A549 (cell line): ENCODE results near the gene RABGAP1L. TPM values are rescaled to one million over a fixed set of nuclear protein-coding genes. Genes with fewer than 3 reads are reported as not detected.
A peak's percentile ranks its signal among the peaks of the same experiment; 100 is the strongest.

Source experiments
- ATAC-seq, 2 experiments: fragments of 200-7000 bp in 1 of 2; fragments of >200 bp in 1 of 2; cut with Nextera tagmentation in 1 of 2; cut with Tn5 transposase in 1 of 2; 3 replicates each; pipeline versions ENCODE4 v1.8.0 to v1.9.1; 2018 to 2020; ENCODE audit warnings: mild to moderate bottlenecking in 1 of 2, moderate library complexity in 1 of 2
- CTCF ChIA-PET: fragments of 300-600 bp; sonication (Branson Sonifier 250); formaldehyde crosslinking; extraction: SDS; loops from one replicate; lab custom pipeline; 2021; ENCODE audit warnings: antibody characterized with exemption, inconsistent platforms; lab: Yijun Ruan, JAX
- POLR2A ChIA-PET: fragments of 350-600 bp; formaldehyde crosslinking; extraction: SDS; loops from one replicate; lab custom pipeline; 2021; ENCODE audit warnings: antibody characterized with exemption, inconsistent platforms; lab: Yijun Ruan, JAX
- DNase-seq, 2 experiments: peaks; one replicate each; pipeline versions ENCODE4 v3.0.0 to v3.0.0-alpha.2; 2011 to 2016; ENCODE audit warnings: low read depth in 1 of 2, low spot score in 1 of 2
- FAIRE-seq: peaks from 2 replicates; lab custom pipeline; 2011; peaks lifted over from hg19 to GRCh38; lab: Jason Lieb, UNC
- H3K27ac ChIP-seq, 2 experiments: fragments of >200 bp; sonication (Bioruptor Twin); formaldehyde crosslinking; 3 replicates each; pipeline ENCODE4 v1.5.1; 2016 to 2017
- H3K4me1 ChIP-seq: fragments of >200 bp; sonication (Bioruptor Twin); formaldehyde crosslinking; 3 replicates; pipeline ENCODE4 v1.6.1; 2016
- H3K4me2 ChIP-seq: fragments of >200 bp; sonication (Bioruptor Twin); formaldehyde crosslinking; 3 replicates; pipeline ENCODE4 v1.6.1; 2016
- H3K4me3 ChIP-seq: fragments of >200 bp; sonication (Bioruptor Twin); formaldehyde crosslinking; 3 replicates; pipeline ENCODE4 v1.5.1; 2016
- H3K9me3 ChIP-seq: fragments of >200 bp; sonication (Bioruptor Twin); formaldehyde crosslinking; 3 replicates; pipeline ENCODE4 v1.6.1; 2016
- CBX2 ChIP-seq: fragments of 200-600 bp; sonication (generic); IDR thresholded peaks from 2 replicates; pipeline ENCODE4 v1.6.1; 2016; ENCODE audit warnings: low read depth, mild to moderate bottlenecking, borderline replicate concordance
- CEBPB ChIP-seq, 2 experiments: fragments of >200 bp in 1 of 2; sonication (Bioruptor Twin) in 1 of 2; formaldehyde crosslinking in 1 of 2; IDR thresholded peaks; 2 replicates each; pipeline ENCODE4 v1.6.1; 2012 to 2016
- CHD4 ChIP-seq: fragments of 200-600 bp; sonication (generic); IDR thresholded peaks from 2 replicates; pipeline ENCODE4 v1.6.1; 2016; ENCODE audit warnings: antibody characterized with exemption, mild to moderate bottlenecking, borderline replicate concordance
- EHMT2 ChIP-seq: fragments of 200-600 bp; sonication (generic); IDR thresholded peaks from 2 replicates; pipeline ENCODE4 v1.6.1; 2016; ENCODE audit warnings: antibody characterized with exemption, low read depth, mild to moderate bottlenecking, moderate library complexity
- ESRRA ChIP-seq: fragments of 150-350 bp; IDR thresholded peaks from 2 replicates; pipeline ENCODE4 v1.6.1; 2014; ENCODE audit warnings: mild to moderate bottlenecking, low read length, borderline replicate concordance
- FOSB ChIP-seq: fragments of 250-450 bp; sonication (Bioruptor Pico); IDR thresholded peaks from 2 replicates; pipeline ENCODE4 v1.5.0; 2020; ENCODE audit warnings: mild to moderate bottlenecking, moderate library complexity
- FOXS1 ChIP-seq: fragments of 250-450 bp; sonication (Bioruptor Pico); IDR thresholded peaks from 2 replicates; pipeline ENCODE4 v1.5.0; 2020; ENCODE audit warnings: mild to moderate bottlenecking, moderate library complexity
- GATA3 ChIP-seq: IDR thresholded peaks from 2 replicates; pipeline ENCODE4 v1.6.1; 2012; ENCODE audit warnings: borderline replicate concordance
- HDAC2 ChIP-seq: fragments of 200-600 bp; sonication (generic); IDR thresholded peaks from 2 replicates; pipeline ENCODE4 v1.6.1; 2016
- HEYL ChIP-seq: fragments of 250-450 bp; sonication (Bioruptor Pico); IDR thresholded peaks from 2 replicates; pipeline ENCODE4 v1.8.0; 2021; ENCODE audit warnings: mild to moderate bottlenecking, moderate library complexity
- HMGXB4 ChIP-seq: fragments of 250-450 bp; sonication (Bioruptor Pico); IDR thresholded peaks from 2 replicates; pipeline ENCODE4 v1.5.0; 2021; ENCODE audit warnings: mild to moderate bottlenecking, moderate library complexity, borderline replicate concordance
- HOXA7 ChIP-seq: fragments of 250-450 bp; sonication (Bioruptor Pico); IDR thresholded peaks from 2 replicates; pipeline ENCODE4 v1.5.0; 2020; ENCODE audit warnings: mild to moderate bottlenecking, moderate library complexity
- MAX ChIP-seq: IDR thresholded peaks from 2 replicates; pipeline ENCODE4 v1.6.1; 2012
- PHF8 ChIP-seq: fragments of 200-600 bp; sonication (generic); IDR thresholded peaks from 2 replicates; pipeline ENCODE4 v1.6.1; 2016; ENCODE audit warnings: low read depth, mild to moderate bottlenecking, antibody characterized with exemption, moderate library complexity, borderline replicate concordance
- RAD21 ChIP-seq, 2 experiments: fragments of >200 bp in 1 of 2; sonication (Bioruptor Twin) in 1 of 2; formaldehyde crosslinking in 1 of 2; IDR thresholded peaks in 1 of 2; conservative IDR thresholded peaks in 1 of 2; 2 replicates in 1 of 2; 3 replicates in 1 of 2; pipeline ENCODE4 v1.6.1; 2012 to 2018; ENCODE audit warnings: inconsistent platforms in 1 of 2
- RARB ChIP-seq: fragments of 250-450 bp; sonication (Bioruptor Pico); IDR thresholded peaks from 2 replicates; pipeline ENCODE4 v1.8.0; 2021; ENCODE audit warnings: mild to moderate bottlenecking, moderate library complexity
- RCOR1 ChIP-seq: fragments of 150-350 bp; IDR thresholded peaks from 2 replicates; pipeline ENCODE4 v1.6.1; 2014; ENCODE audit warnings: antibody characterized with exemption, low read length, low read depth
- RFX5 ChIP-seq: fragments of 450-650 bp; IDR thresholded peaks from 2 replicates; pipeline ENCODE4 v1.7.1; 2014; ENCODE audit warnings: antibody characterized with exemption, mild to moderate bottlenecking, moderate library complexity
- SMC3 ChIP-seq: fragments of >200 bp; sonication (Bioruptor Twin); formaldehyde crosslinking; IDR thresholded peaks from 3 replicates; pipeline ENCODE4 v1.6.1; 2018; ENCODE audit warnings: inconsistent platforms
- SREBF2 ChIP-seq: fragments of 450-650 bp; IDR thresholded peaks from 2 replicates; pipeline ENCODE4 v1.6.1; 2014; ENCODE audit warnings: mild to moderate bottlenecking, moderate library complexity
- TFCP2L1 ChIP-seq: fragments of 250-450 bp; sonication (Bioruptor Pico); IDR thresholded peaks from 2 replicates; pipeline ENCODE4 v1.5.0; 2021; ENCODE audit warnings: mild to moderate bottlenecking
- TP53 ChIP-seq: fragments of 250-450 bp; sonication (Bioruptor Pico); IDR thresholded peaks from 2 replicates; pipeline ENCODE4 v1.5.0; 2021; ENCODE audit warnings: mild to moderate bottlenecking, moderate library complexity
- USF2 ChIP-seq: fragments of 450-650 bp; IDR thresholded peaks from 2 replicates; pipeline ENCODE4 v1.6.1; 2014; ENCODE audit warnings: antibody characterized with exemption
- ZFP36 ChIP-seq: fragments of 450-650 bp; IDR thresholded peaks from 2 replicates; pipeline ENCODE4 v1.6.1; 2014; ENCODE audit warnings: borderline replicate concordance; ENCODE audit not compliant: partially characterized antibody
- WGBS: methylation state at CpG from one replicate; pipeline ENCODE4 v1.1.6; 2017; ENCODE audit errors: missing lambda C conversion rate; 5-methylcytosine and 5-hydroxymethylcytosine counted together
- polyA plus RNA-seq, 4 experiments: library from polyadenylated mRNA; depleted of rRNA in 3 of 4; stranded (reverse); fragments of >200 nt; fragmentation: RNase III in 1 of 4; extraction: RNeasy Plus Mini Kit Qiagen cat#74134 plus additional on column Dnase treatment in 1 of 4; gene quantifications; 2 replicates in 3 of 4; 3 replicates in 1 of 4; pipeline ENCODE4 v1.2.3, GENCODE V29; 2011 to 2017
- TF ChIP-seq, protein P1 (sequence below): IDR thresholded peaks from 2 replicates; pipeline ENCODE4 v1.6.1; 2012

RABGAP1L gene
- polyA plus RNA-seq, 2 of the 4 experiments (the other 2 are of a cell fraction) = 8.2 to 18.6 TPM

DNA sequence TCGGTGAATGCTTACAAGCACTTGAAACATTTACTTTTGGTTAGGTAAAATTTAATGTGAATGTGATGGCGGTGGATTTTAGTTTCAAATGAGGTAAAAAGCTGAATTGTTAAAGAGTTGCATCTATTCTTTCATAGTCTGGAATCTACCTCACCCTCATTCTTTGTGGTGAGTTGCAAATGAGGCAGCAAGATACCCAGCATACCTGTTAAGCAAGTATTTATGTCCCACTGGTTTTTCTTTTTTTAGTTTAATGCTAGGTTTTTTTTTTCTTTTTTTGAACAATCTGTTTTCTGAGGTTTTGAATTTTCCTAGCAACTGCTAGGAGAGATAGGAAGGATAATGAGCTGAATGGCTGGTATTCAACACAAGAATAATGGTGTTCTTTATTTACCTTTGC lies 712.6 kb downstream of the RABGAP1L start:
- no peak for ATAC-seq
- Histone ChIP-seq H3K9me3 (no peaks in the 10 kb centered on the region), H3K4me2 (no peak overlapping the region), H3K4me3 (no peak overlapping the region), H3K27ac (no peak overlapping the region), H3K4me1 (no peaks in the 10 kb centered on the region)
- WGBS = 87% methylated on average over 2 of the region's 2 CpGs
- TF ChIP-seq RFX5 (no peak), TFCP2L1 (CRISPR knock-in tag) (no peak), EHMT2 (no peak), RAD21 (conservative IDR thresholded peaks at IDR 0.05 in 1 of 2, IDR thresholded peaks at IDR 0.05 in 1 of 2) (no peak), RARB (CRISPR knock-in tag) (no peak), GATA3 (no peak)
- TF ChIP-seq, protein P1, sequence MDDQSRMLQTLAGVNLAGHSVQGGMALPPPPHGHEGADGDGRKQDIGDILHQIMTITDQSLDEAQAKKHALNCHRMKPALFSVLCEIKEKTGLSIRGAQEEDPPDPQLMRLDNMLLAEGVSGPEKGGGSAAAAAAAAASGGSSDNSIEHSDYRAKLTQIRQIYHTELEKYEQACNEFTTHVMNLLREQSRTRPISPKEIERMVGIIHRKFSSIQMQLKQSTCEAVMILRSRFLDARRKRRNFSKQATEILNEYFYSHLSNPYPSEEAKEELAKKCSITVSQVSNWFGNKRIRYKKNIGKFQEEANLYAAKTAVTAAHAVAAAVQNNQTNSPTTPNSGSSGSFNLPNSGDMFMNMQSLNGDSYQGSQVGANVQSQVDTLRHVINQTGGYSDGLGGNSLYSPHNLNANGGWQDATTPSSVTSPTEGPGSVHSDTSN = no peak
- POLR2A ChIA-PET = no interaction called here
- no peak for DNase-seq
- CTCF ChIA-PET = no interaction called here
- FAIRE-seq = no peak

GRCh38 chr1:174872615-174873058 lies 713.3 kb downstream of the RABGAP1L start:
- CTCF ChIA-PET = no interaction called here
- no peaks in the 10 kb centered on the region for H3K4me1 ChIP-seq
- POLR2A ChIA-PET = no interaction called here
- H3K9me3 ChIP-seq = no peaks in the 10 kb centered on the region
- H3K4me3 ChIP-seq = no peak overlapping the region
- TF ChIP-seq FOSB (CRISPR knock-in tag) (no peak), ESRRA (no peak), ZFP36 (no peak), RFX5 (no peak), FOXS1 (CRISPR knock-in tag) (no peak), TFCP2L1 (CRISPR knock-in tag) (no peak), EHMT2 (no peak), HDAC2 (no peak)
- TF ChIP-seq, protein P1 = no peak
- H3K4me2 ChIP-seq = no peak overlapping the region
- FAIRE-seq (no peak), DNase-seq (peak in 1 of 2 experiments; percentile 2), ATAC-seq (peak in 1 of 2 experiments; percentile 42; a peak in 3 of 6 replicates)
- WGBS = 78% methylated on average over 2 of the region's 2 CpGs
- H3K27ac ChIP-seq = no peak overlapping the region

DNA sequence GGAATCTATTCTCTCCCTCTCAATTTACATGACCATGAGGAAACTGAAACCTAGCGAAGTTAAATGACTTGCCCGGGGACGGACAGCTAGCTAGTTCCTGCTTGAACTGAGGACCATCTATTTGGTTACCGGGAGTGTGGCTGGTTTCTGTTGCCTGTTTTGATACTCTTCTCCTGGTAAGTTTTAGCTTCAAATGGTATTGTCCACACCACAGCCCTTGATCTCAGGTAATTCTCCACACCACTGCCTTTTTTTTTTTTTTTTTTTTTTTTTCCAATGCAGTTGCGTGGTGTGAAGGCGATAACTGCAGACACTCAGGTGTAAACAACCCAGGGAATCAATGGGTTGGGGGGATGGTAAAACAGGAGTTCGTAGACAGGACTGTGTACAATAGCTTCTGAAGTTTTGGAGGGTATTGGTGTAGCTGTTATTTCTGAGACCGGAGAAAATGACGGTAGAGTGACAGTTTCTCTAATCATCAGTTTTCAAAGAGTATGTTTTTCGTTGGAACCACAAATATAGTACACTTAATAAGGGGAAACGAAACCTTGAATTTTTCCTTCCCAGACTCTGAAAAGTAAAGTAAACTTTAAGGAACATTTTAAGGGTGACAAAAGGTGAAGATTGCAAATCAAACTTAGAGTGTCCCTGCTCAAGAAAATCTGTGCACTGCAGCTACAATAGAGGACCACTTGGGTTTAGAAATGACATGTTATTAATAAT lies 715.2 kb downstream of the RABGAP1L start:
- Histone ChIP-seq H3K4me3 (no peak overlapping the region), H3K9me3 (no peaks in the 10 kb centered on the region), H3K4me2 (no peak overlapping the region), H3K4me1 (no peaks in the 10 kb centered on the region), H3K27ac (no peak overlapping the region)
- TF ChIP-seq CEBPB (IDR thresholded peaks at IDR 0.05) = no peak
- WGBS = 76% methylated on average over 11 of the region's 11 CpGs
- DNase-seq (no peak), ATAC-seq (no peak), FAIRE-seq (no peak)
- POLR2A ChIA-PET = no interaction called here
- CTCF ChIA-PET = interaction anchor here (0.5 to 1.5 kb wide), 2 partner anchors 21 to 60 kb away, joined by 3 to 4 read pairs; no protein-coding TSS in a partner anchor

DNA sequence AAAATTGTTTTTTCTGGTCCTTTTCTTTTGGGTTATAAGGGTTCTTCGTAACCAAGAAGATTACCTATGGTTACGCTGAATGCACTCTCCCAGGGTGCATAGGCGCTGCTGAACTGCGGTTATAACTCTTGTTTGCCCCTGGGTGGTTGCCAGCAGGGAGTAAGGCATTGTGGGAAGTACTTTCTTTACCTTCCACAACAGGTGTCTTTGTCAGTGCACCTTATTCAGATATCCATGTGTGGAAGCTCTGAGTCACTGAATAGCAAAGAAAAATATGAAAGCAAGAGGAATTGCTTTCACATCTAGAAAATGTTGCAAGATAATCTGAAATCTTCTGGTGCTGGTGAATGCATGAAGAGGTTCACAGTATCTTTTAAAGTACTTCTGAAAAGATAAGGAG lies 716.0 kb downstream of the RABGAP1L start:
- no peaks in the 10 kb centered on the region for H3K9me3 ChIP-seq
- FAIRE-seq (no peak), DNase-seq (no peak), ATAC-seq (no peak)
- 69% methylated on average over 4 of the region's 4 CpGs for WGBS
- H3K4me3 ChIP-seq = no peak overlapping the region
- no peaks in the 10 kb centered on the region for H3K4me1 ChIP-seq
- POLR2A ChIA-PET = no interaction called here
- no peak overlapping the region for H3K27ac ChIP-seq
- H3K4me2 ChIP-seq = no peak overlapping the region
- CTCF ChIA-PET = no interaction called here
- no peak for TF ChIP-seq USF2
- no peak for TF ChIP-seq ZFP36
- no peak for TF ChIP-seq FOXS1 (CRISPR knock-in tag)
- no peak for TF ChIP-seq CHD4
- no peak for TF ChIP-seq HEYL (CRISPR knock-in tag)
- TF ChIP-seq TP53 (CRISPR knock-in tag) = no peak
- TF ChIP-seq HOXA7 = no peak
- no peak for TF ChIP-seq SMC3
- no peak for TF ChIP-seq ESRRA
- TF ChIP-seq CBX2 = no peak
- TF ChIP-seq RCOR1 = no peak
- TF ChIP-seq HMGXB4 (CRISPR knock-in tag) = no peak
- no peak for TF ChIP-seq MAX
- TF ChIP-seq PHF8 = no peak
- no peak for TF ChIP-seq SREBF2
